PC-9 (cell line): ENCODE data around the gene PRR5L. TPM values are rescaled to one million over a fixed set of nuclear protein-coding genes. Genes with fewer than 3 reads are reported as not detected.

Experiments used
- BruUV-seq: library from RNA; stranded (reverse); fragments of 400-500 nt; replicated peaks from 2 replicates; lab custom pipeline; 2021; lab: Mats Ljungman, UMichigan
- CTCF ChIA-PET: fragments of 300-600 bp; sonication (Branson Sonifier 250); formaldehyde crosslinking; loops from one replicate; lab custom pipeline; 2022; ENCODE audit warnings: antibody characterized with exemption; lab: Charles Lee
- POLR2A ChIA-PET: fragments of 300-600 bp; sonication (Branson Sonifier 250); formaldehyde crosslinking; loops from one replicate; lab custom pipeline; 2022; ENCODE audit warnings: antibody characterized with exemption; ENCODE audit not compliant: unreplicated experiment; lab: Charles Lee
- DNase-seq, 2 experiments: peaks; one replicate each; pipeline versions ENCODE4 v3.0.0 to v3.0.0-alpha.2; 2015 to 2022; ENCODE audit warnings: mixed read lengths in 1 of 2
- H2AFZ ChIP-seq: fragments of 200-600 bp; sonication (generic); 2 replicates; pipeline ENCODE4 v1.8.1; 2017; ENCODE audit warnings: antibody characterized with exemption
- H3F3A ChIP-seq: fragments of 200-600 bp; sonication (generic); 2 replicates; pipeline ENCODE4 v1.8.1; 2017; ENCODE audit warnings: antibody characterized with exemption, mild to moderate bottlenecking, low read depth; ENCODE audit not compliant: insufficient read depth
- H3K27ac ChIP-seq: fragments of 200-600 bp; sonication (generic); 2 replicates; pipeline ENCODE4 v1.6.1; 2016; ENCODE audit warnings: mixed run types
- H3K27me3 ChIP-seq: fragments of 200-600 bp; sonication (generic); 2 replicates; pipeline ENCODE4 v1.6.1; 2016; ENCODE audit warnings: low read depth, mixed run types; ENCODE audit not compliant: insufficient read depth
- H3K36me3 ChIP-seq: fragments of 200-600 bp; sonication (generic); 2 replicates; pipeline ENCODE4 v1.6.1; 2016; ENCODE audit warnings: low read depth, mixed run types
- H3K4me1 ChIP-seq: fragments of 200-600 bp; sonication (generic); replicated peaks from 2 replicates; pipeline ENCODE4 v1.6.1; 2016; ENCODE audit warnings: mixed run types; ENCODE audit not compliant: insufficient read depth
- H3K4me2 ChIP-seq: fragments of 200-600 bp; sonication (generic); 2 replicates; pipeline ENCODE4 v1.6.1; 2017; ENCODE audit warnings: mixed run types
- H3K4me3 ChIP-seq: fragments of 200-600 bp; sonication (generic); 2 replicates; pipeline ENCODE4 v1.6.1; 2016; ENCODE audit warnings: mixed run types
- H3K79me2 ChIP-seq: fragments of 200-600 bp; sonication (generic); 2 replicates; pipeline ENCODE4 v1.6.1; 2017; ENCODE audit warnings: low read depth, mixed run types
- H3K9me2 ChIP-seq: fragments of 200-600 bp; sonication (generic); 2 replicates; pipeline ENCODE4 v1.8.1; 2017; ENCODE audit warnings: mild to moderate bottlenecking; ENCODE audit not compliant: insufficient read depth
- H3K9me3 ChIP-seq: fragments of 200-600 bp; sonication (generic); 2 replicates; pipeline ENCODE4 v1.8.1; 2016; ENCODE audit warnings: low read depth; ENCODE audit not compliant: insufficient read depth
- H4K20me1 ChIP-seq: fragments of 200-600 bp; sonication (generic); 2 replicates; pipeline ENCODE4 v1.8.1; 2017; ENCODE audit not compliant: insufficient read depth
- CTCF ChIP-seq: fragments of 200-600 bp; sonication (generic); conservative IDR thresholded peaks from 2 replicates; pipeline ENCODE4 v1.6.1; 2017; ENCODE audit warnings: mixed run types, antibody characterized with exemption, mild to moderate bottlenecking, moderate library complexity
- EZH2 ChIP-seq: fragments of 200-600 bp; sonication (generic); IDR thresholded peaks from 2 replicates; pipeline ENCODE4 v1.8.0; 2017; ENCODE audit warnings: antibody characterized with exemption, low read depth
- intact Hi-C: fragments of 100-400 bp; cut with micrococcal nuclease; formaldehyde crosslinking; loops from one replicate; pipeline ENCODE4 v1.10.0; 2022; ENCODE audit not compliant: unreplicated experiment
- total RNA-seq: library from RNA; stranded (reverse); gene quantifications from 2 replicates; pipeline ENCODE4 v1.2.3, GENCODE V29; 2021

PRR5L gene
- total RNA-seq, 1 experiment from 2014 or later: 5.1 TPM

GRCh38 chr11:36492724-36493304 lies 196.7 kb downstream of the PRR5L start:
- Histone ChIP-seq H3K27me3 (no peaks in the 10 kb centered on the region), H3K4me1 (no peaks in the 10 kb centered on the region), H3K79me2 (no peaks in the 10 kb centered on the region; the same call in 1 of the 2 replicates), H3F3A (peaks cover 14% of the 10 kb centered on the region), H4K20me1 (no peaks in the 10 kb centered on the region), H3K9me3 (no peaks in the 10 kb centered on the region), H3K9me2 (no peaks in the 10 kb centered on the region), H3K27ac (no peak overlapping the region), H3K4me2 (no peak overlapping the region), H2AFZ (no peak overlapping the region), H3K36me3 (peaks cover 31% of the 10 kb centered on the region), H3K4me3 (no peak overlapping the region)
- DNase-seq: no peak
- peak; percentile 95 for TF ChIP-seq CTCF
- no peak for TF ChIP-seq EZH2
- intact Hi-C loops: loop anchor here (5.0 to 10.0 kb wide), 3 partner anchors 438 to 1568 kb away; partner anchors contain the start of gene FJX1
- CTCF ChIA-PET: interaction anchor here (0.5 to 1.9 kb wide), 8 partner anchors 14 to 671 kb away, joined by 3 to 25 read pairs (median 6); no protein-coding TSS in a partner anchor
- BruUV-seq: no TSS peak
- POLR2A ChIA-PET: interaction anchor here (0.6 to 0.7 kb wide), 4 partner anchors 14 to 1203 kb away, joined by 5 to 22 read pairs (median 6); no protein-coding TSS in a partner anchor

GRCh38 chr11:36493332-36493731 lies 197.2 kb downstream of the PRR5L start:
- Histone ChIP-seq H2AFZ (no peak overlapping the region), H3K9me3 (no peaks in the 10 kb centered on the region), H3K4me2 (no peak overlapping the region), H3K27me3 (no peaks in the 10 kb centered on the region), H3F3A (peaks cover 14% of the 10 kb centered on the region), H3K36me3 (peaks cover 36% of the 10 kb centered on the region), H3K79me2 (no peaks in the 10 kb centered on the region; the same call in 1 of the 2 replicates), H3K4me3 (no peak overlapping the region), H4K20me1 (no peaks in the 10 kb centered on the region), H3K4me1 (no peaks in the 10 kb centered on the region), H3K27ac (no peak overlapping the region), H3K9me2 (no peaks in the 10 kb centered on the region)
- intact Hi-C loops: loop anchor here (5.0 to 10.0 kb wide), 3 partner anchors 439 to 1569 kb away; partner anchors contain the start of gene FJX1
- no peak for DNase-seq
- POLR2A ChIA-PET: interaction anchor here (0.6 to 0.7 kb wide), 4 partner anchors 14 to 1203 kb away, joined by 5 to 22 read pairs (median 6); no protein-coding TSS in a partner anchor
- BruUV-seq: no TSS peak
- CTCF ChIA-PET: interaction anchor here (0.5 to 1.9 kb wide), 9 partner anchors 14 to 1202 kb away, joined by 3 to 25 read pairs (median 6); no protein-coding TSS in a partner anchor
- TF ChIP-seq EZH2 (no peak), CTCF (no peak)

- DNase-seq: no peak
- no peak for TF ChIP-seq EZH2
- TF ChIP-seq CTCF: no peak
- Histone ChIP-seq H3K27ac (no peak overlapping the region), H3K4me3 (no peak overlapping the region), H3K4me1 (no peaks in the 10 kb centered on the region), H3K27me3 (no peaks in the 10 kb centered on the region), H4K20me1 (peaks cover 3% of the 10 kb centered on the region; the same call in 1 of the 2 replicates), H3K9me3 (no peaks in the 10 kb centered on the region), H3K4me2 (no peak overlapping the region), H3K9me2 (no peaks in the 10 kb centered on the region), H2AFZ (no peak overlapping the region), H3F3A (peaks cover 11% of the 10 kb centered on the region; the same call in 1 of the 2 replicates), H3K36me3 (peaks cover 30% of the 10 kb centered on the region), H3K79me2 (peaks cover 5% of the 10 kb centered on the region; the same call in 1 of the 2 replicates)
- CTCF ChIA-PET: no interaction called here
- intact Hi-C loops: loop anchor here (10.0 kb wide), 2 partner anchors 444 to 1574 kb away; no protein-coding TSS in a partner anchor
- POLR2A ChIA-PET: interaction anchor here (0.7 kb wide), 1 partner anchor 257 kb away, joined by 4 read pairs; no protein-coding TSS in a partner anchor
- BruUV-seq: no TSS peak
Observed at GRCh38 chr11:36498721-36499120, 202.6 kb downstream of the PRR5L start.
